ENCODE measurements around the gene MIB2.

- TF ChIP-seq CTCF (IDR thresholded peaks at IDR 0.05): no peak
- TF ChIP-seq TCF7L2 (IDR thresholded peaks at IDR 0.05; ENCODE audit: low read depth, low read length): no peak
- no peak for TF ChIP-seq POLR2AphosphoS5 (IDR thresholded peaks at IDR 0.05; ENCODE audit: low read depth, low read length)
- no peak for TF ChIP-seq SIN3A (IDR thresholded peaks at IDR 0.05; ENCODE audit: borderline replicate concordance, insufficient read depth, low read depth, low read length)
- TF ChIP-seq REST (IDR thresholded peaks at IDR 0.05; ENCODE audit: insufficient read depth in 1 of 2, low read depth in 2 of 2, low read length in 1 of 2): no peak
Observed at GRCh38 chr1:1573843-1574720, 41.2 kb upstream of the MIB2 start.
